Colonic mucosa (tissue), 4 donors: ENCODE data around the gene TENM4. TPM values are rescaled to one million over a fixed set of nuclear protein-coding genes. Genes with fewer than 3 reads are reported as not detected.

Experiments
- DNase-seq: peaks from one replicate; pipeline ENCODE4 v3.0.0-alpha.2; 2020
- H3K27ac ChIP-seq: fragments of 200-600 bp; one replicate; pipeline ENCODE4 v1.8.0; 2021
- H3K27me3 ChIP-seq: fragments of 200-600 bp; one replicate; pipeline ENCODE4 v1.8.0; 2021
- H3K36me3 ChIP-seq: fragments of 200-600 bp; one replicate; pipeline ENCODE4 v1.8.0; 2021
- H3K4me1 ChIP-seq: fragments of 200-600 bp; one replicate; pipeline ENCODE4 v1.8.0; 2021; ENCODE audit warnings: mild to moderate bottlenecking
- H3K4me3 ChIP-seq: fragments of 200-600 bp; one replicate; pipeline ENCODE4 v1.8.0; 2021
- H3K9ac ChIP-seq, 2 donors: one replicate each; pipeline ENCODE4 v1.7.0; 2013; ENCODE audit warnings: control low read depth in 2 of 2, low read depth in 2 of 2, low read length in 2 of 2
- H3K9me3 ChIP-seq: fragments of 200-600 bp; one replicate; pipeline ENCODE4 v1.8.0; 2021
- CTCF ChIP-seq: fragments of 200-600 bp; IDR thresholded peaks from one replicate; pipeline ENCODE4 v1.8.0; 2022; ENCODE audit warnings: antibody characterized with exemption, mild to moderate bottlenecking
- intact Hi-C: fragments of 100-400 bp; cut with DNase I; formaldehyde crosslinking; loops from one replicate; pipeline ENCODE4 v1.14.1; 2022
- total RNA-seq, 2 donors: library from RNA; stranded (reverse); fragmentation: NEBNext Ultra II Directional in 1 of 2; extraction: Animal tissue kit (Norgen Biotek cat#: 25700) in 1 of 2; gene quantifications; one replicate each; pipeline ENCODE4 v1.2.1, GENCODE V29; 2021
- donor health status: healthy.
- donor health status: DM: no; HTN: no; CAD: no.
- donor health status: DM: no; HTN: no; CAD: no.

The TENM4 gene
- total RNA-seq, 2 donors from 2014 or later: 0.48 to 1.2 TPM

- Histone ChIP-seq H3K4me1 (peaks cover 3% of the 10 kb centered on the region), H3K9me3 (no peaks in the 10 kb centered on the region), H3K36me3 (no peaks in the 10 kb centered on the region), H3K4me3 (no peak overlapping the region), H3K27ac (no peak overlapping the region), H3K27me3 (no peaks in the 10 kb centered on the region), H3K9ac (no peak overlapping the region)
- DNase-seq: no peak
- intact Hi-C loops: loop anchor here (10.0 kb wide), 1 partner anchor 152 kb away; no protein-coding TSS in a partner anchor
- TF ChIP-seq CTCF: no peak
Measured at GRCh38 chr11:78796956-78797355, 643.9 kb downstream of the TENM4 start.

- Histone ChIP-seq H3K4me1 (no peaks in the 10 kb centered on the region), H3K36me3 (no peaks in the 10 kb centered on the region), H3K4me3 (no peak overlapping the region), H3K9me3 (no peaks in the 10 kb centered on the region), H3K9ac (no peak overlapping the region), H3K27ac (no peak overlapping the region), H3K27me3 (no peaks in the 10 kb centered on the region)
- DNase-seq: no peak
- intact Hi-C loops: loop anchor here (10.0 kb wide), 1 partner anchor 151 kb away; no protein-coding TSS in a partner anchor
- no peak for TF ChIP-seq CTCF
Measured at GRCh38 chr11:78795621-78796261, 645.1 kb downstream of the TENM4 start.

GRCh38 chr11:78791964-78792363 is 648.9 kb downstream of the TENM4 start:
- no peak overlapping the region for H3K4me3 ChIP-seq
- no peak for TF ChIP-seq CTCF
- no peak for DNase-seq
- H3K27me3 ChIP-seq: no peaks in the 10 kb centered on the region
- no peaks in the 10 kb centered on the region for H3K4me1 ChIP-seq
- H3K36me3 ChIP-seq: no peaks in the 10 kb centered on the region
- no peak overlapping the region for H3K27ac ChIP-seq
- no peaks in the 10 kb centered on the region for H3K9me3 ChIP-seq
- H3K9ac ChIP-seq: no peak overlapping the region
- intact Hi-C loops: loop anchor here (10.0 kb wide), 1 partner anchor 147 kb away; no protein-coding TSS in a partner anchor

GRCh38 chr11:78791254-78791653 is 649.6 kb downstream of the TENM4 start:
- intact Hi-C loops: loop anchor here (10.0 kb wide), 1 partner anchor 146 kb away; no protein-coding TSS in a partner anchor
- H3K9me3 ChIP-seq: no peaks in the 10 kb centered on the region
- H3K36me3 ChIP-seq: no peaks in the 10 kb centered on the region
- H3K4me1 ChIP-seq: no peaks in the 10 kb centered on the region
- no peak for DNase-seq
- no peak for TF ChIP-seq CTCF
- H3K27ac ChIP-seq: no peak overlapping the region
- no peak overlapping the region for H3K4me3 ChIP-seq
- H3K27me3 ChIP-seq: no peaks in the 10 kb centered on the region
- H3K9ac ChIP-seq: no peak overlapping the region

GRCh38 chr11:78790784-78791183 is 650.0 kb downstream of the TENM4 start:
- no peak overlapping the region for H3K9ac ChIP-seq
- intact Hi-C loops: loop anchor here (10.0 kb wide), 1 partner anchor 146 kb away; no protein-coding TSS in a partner anchor

More at GRCh38 chr11:78790784-78791183, 650.0 kb downstream of the TENM4 start:
- H3K27me3 ChIP-seq: no peaks in the 10 kb centered on the region
- no peaks in the 10 kb centered on the region for H3K4me1 ChIP-seq
- no peaks in the 10 kb centered on the region for H3K9me3 ChIP-seq
- DNase-seq: no peak
- no peak overlapping the region for H3K4me3 ChIP-seq
- TF ChIP-seq CTCF: no peak
- H3K27ac ChIP-seq: no peak overlapping the region
- no peaks in the 10 kb centered on the region for H3K36me3 ChIP-seq
